Measurements from ENCODE around the gene MESD.
A peak's percentile ranks its signal among the peaks of the same experiment; 100 is the strongest.
"Not testable (repeated sequence)": the region's sequence is repeated elsewhere in the genome, so short reads cannot be mapped to it uniquely, and the experiment has no call there.

MESD gene

GRCh38 chr15:80965454-80965853 lies 24.2 kb downstream of the MESD start:
- not testable (repeated sequence) for DNase-seq (ENCODE audit: low read depth in 2 of 2)

GRCh38 chr15:80958818-80959495 lies 30.7 kb downstream of the MESD start:
- no peak for DNase-seq (ENCODE audit: low read depth in 2 of 2)

GRCh38 chr15:80957976-80958375 lies 31.6 kb downstream of the MESD start:
- no peak for DNase-seq (ENCODE audit: low read depth in 2 of 2)

GRCh38 chr15:80957556-80957955 lies 32.1 kb downstream of the MESD start:
- no peak for DNase-seq (ENCODE audit: low read depth in 2 of 2)

GRCh38 chr15:80955571-80956452 lies 33.8 kb downstream of the MESD start:
- peak; percentile 39 to 54 for DNase-seq (ENCODE audit: low read depth in 2 of 2)

GRCh38 chr15:80953953-80954778 lies 35.5 kb downstream of the MESD start:
- DNase-seq (ENCODE audit: low read depth in 2 of 2), result no peak

- DNase-seq (ENCODE audit: low read depth in 2 of 2), result no peak
Measured at GRCh38 chr15:80953001-80953952, 36.3 kb downstream of the MESD start.

GRCh38 chr15:80951941-80952340 lies 37.7 kb downstream of the MESD start:
- DNase-seq (ENCODE audit: low read depth in 2 of 2), result no peak

- no peak for DNase-seq (ENCODE audit: low read depth in 2 of 2)
Measured at GRCh38 chr15:80950291-80951078, 39.1 kb downstream of the MESD start.

GRCh38 chr15:80949756-80950155 lies 39.9 kb downstream of the MESD start:
- DNase-seq (ENCODE audit: low read depth in 2 of 2), result no peak

- no peak for DNase-seq (ENCODE audit: low read depth in 2 of 2)
Measured at GRCh38 chr15:80948651-80949292, 40.8 kb downstream of the MESD start.

GRCh38 chr15:80946576-80946975 lies 43.0 kb downstream of the MESD start:
- no peak for DNase-seq (ENCODE audit: low read depth in 2 of 2)

GRCh38 chr15:80945605-80946004 lies 44.0 kb downstream of the MESD start:
- no peak for DNase-seq (ENCODE audit: low read depth in 2 of 2)

- no peak for DNase-seq (ENCODE audit: low read depth in 2 of 2)
Measured at GRCh38 chr15:80944818-80945217, 44.8 kb downstream of the MESD start.

- no peak for DNase-seq (ENCODE audit: low read depth in 2 of 2)
Measured at GRCh38 chr15:80942746-80943565, 46.7 kb downstream of the MESD start.

- no peak for DNase-seq (ENCODE audit: low read depth in 2 of 2)
Measured at GRCh38 chr15:80942266-80942665, 47.4 kb downstream of the MESD start.

- no peak for DNase-seq (ENCODE audit: low read depth in 2 of 2)
Measured at GRCh38 chr15:80940851-80941250, 48.8 kb downstream of the MESD start.

GRCh38 chr15:80940331-80940730 lies 49.3 kb downstream of the MESD start:
- DNase-seq (ENCODE audit: low read depth in 2 of 2), result no peak

GRCh38 chr15:80939216-80939615 lies 50.4 kb downstream of the MESD start:
- DNase-seq (ENCODE audit: low read depth in 2 of 2), result no peak
